HepG2 (cell line): ENCODE data around the gene MEAF6. TPM values are rescaled to one million over a fixed set of nuclear protein-coding genes. Genes with fewer than 3 reads are reported as not detected.
A peak's percentile ranks its signal among the peaks of the same experiment; 100 is the strongest.

Experiments
- ELF4 ChIP-seq: sonication (generic); formaldehyde crosslinking; IDR thresholded peaks from 2 replicates; pipeline ENCODE4 v1.5.0; 2020; ENCODE audit warnings: missing genetic modification reagents, mild to moderate bottlenecking, moderate library complexity, borderline replicate concordance
- FOXC1 ChIP-seq: sonication (generic); formaldehyde crosslinking; IDR thresholded peaks from 2 replicates; pipeline ENCODE4 v1.8.0; 2022; ENCODE audit warnings: mild to moderate bottlenecking, missing genetic modification reagents, borderline replicate concordance
- FOXO1 ChIP-seq: sonication (generic); formaldehyde crosslinking; IDR thresholded peaks from 2 replicates; pipeline ENCODE4 v1.4.0; 2020; ENCODE audit warnings: missing genetic modification reagents
- HNRNPL ChIP-seq: fragments of 200-400 bp; formaldehyde crosslinking; IDR thresholded peaks from 2 replicates; pipeline ENCODE4 v1.6.1; 2017; ENCODE audit warnings: mild to moderate bottlenecking, low read depth, low read length
- KDM6A ChIP-seq: IDR thresholded peaks from 2 replicates; pipeline ENCODE4 v1.6.1; 2016; ENCODE audit warnings: low read depth
- MTF1 ChIP-seq: sonication (generic); formaldehyde crosslinking; IDR thresholded peaks from 2 replicates; pipeline ENCODE4 v1.5.0; 2020; ENCODE audit warnings: missing genetic modification reagents
- MXD4 ChIP-seq: IDR thresholded peaks from 2 replicates; pipeline ENCODE4 v1.6.1; 2016; ENCODE audit warnings: mild to moderate bottlenecking, missing biosample characterization, missing genetic modification reagents
- NONO ChIP-seq, 2 experiments: fragments of 450-650 bp in 1 of 2; sonication (generic) in 1 of 2; formaldehyde crosslinking in 1 of 2; IDR thresholded peaks in 1 of 2; conservative IDR thresholded peaks in 1 of 2; 2 replicates each; pipeline versions ENCODE4 v1.6.1 to v1.8.0; 2017 to 2022; ENCODE audit warnings: mild to moderate bottlenecking in 1 of 2, missing genetic modification reagents in 1 of 2, moderate library complexity in 1 of 2
- NPAS2 ChIP-seq: sonication (generic); formaldehyde crosslinking; IDR thresholded peaks from 2 replicates; pipeline ENCODE4 v1.8.0; 2022; ENCODE audit warnings: mild to moderate bottlenecking, missing genetic modification reagents, borderline replicate concordance
- RCOR2 ChIP-seq: IDR thresholded peaks from 2 replicates; pipeline ENCODE4 v1.6.1; 2016; ENCODE audit warnings: missing biosample characterization, missing genetic modification reagents
- REPIN1 ChIP-seq: sonication (generic); formaldehyde crosslinking; IDR thresholded peaks from 2 replicates; pipeline ENCODE4 v1.8.0; 2022; ENCODE audit warnings: missing genetic modification reagents, low read depth, mild to moderate bottlenecking, borderline replicate concordance
- RNF2 ChIP-seq: fragments of 450-650 bp; conservative IDR thresholded peaks from 2 replicates; pipeline ENCODE4 v1.6.1; 2016; ENCODE audit warnings: low read depth
- TP53 ChIP-seq: sonication (generic); formaldehyde crosslinking; conservative IDR thresholded peaks from 2 replicates; pipeline ENCODE4 v1.4.0; 2020; ENCODE audit warnings: missing genetic modification reagents
- ZFP37 ChIP-seq: sonication (generic); formaldehyde crosslinking; IDR thresholded peaks from 2 replicates; pipeline ENCODE4 v1.4.0; 2020; ENCODE audit warnings: missing genetic modification reagents, borderline replicate concordance
- ZNF136 ChIP-seq: sonication (generic); formaldehyde crosslinking; IDR thresholded peaks from 2 replicates; pipeline ENCODE4 v1.8.1; 2022; ENCODE audit warnings: low read depth, mild to moderate bottlenecking, moderate library complexity, missing genetic modification reagents
- ZNF274 ChIP-seq: sonication (generic); formaldehyde crosslinking; IDR thresholded peaks from 2 replicates; pipeline ENCODE4 v1.5.1; 2020; ENCODE audit warnings: mild to moderate bottlenecking, missing genetic modification reagents
- ZNF7 ChIP-seq: IDR thresholded peaks from 2 replicates; pipeline ENCODE4 v1.6.1; 2016; ENCODE audit warnings: missing biosample characterization, missing genetic modification reagents
- polyA plus RNA-seq, 8 experiments: library from polyadenylated mRNA; depleted of rRNA in 3 of 8; stranded (reverse) in 7 of 8; unstranded in 1 of 8; fragments of >200 nt; fragmentation: Illumina TruSeq in 4 of 8; extraction: Trizol in 4 of 8; gene quantifications; 2 replicates each; pipeline versions ENCODE4 v1.2.1 to v1.2.3, GENCODE V29; 2011 to 2016; ENCODE audit warnings: low read depth in 4 of 8, missing spikeins in 1 of 8, mixed read lengths in 1 of 8; ENCODE audit not compliant: insufficient read depth in 1 of 8
- total RNA-seq, 5 experiments: library from RNA; depleted of rRNA; stranded (reverse); fragments of >200 nt; fragmentation: Illumina TruSeq; extraction: Trizol; gene quantifications; 2 replicates each; pipeline ENCODE4 v1.2.3, GENCODE V29; 2016; ENCODE audit warnings: low read depth in 1 of 5
- TF ChIP-seq, protein P1 (sequence below): sonication (generic); formaldehyde crosslinking; IDR thresholded peaks from 2 replicates; pipeline ENCODE4 v1.9.0; 2021; ENCODE audit warnings: missing genetic modification reagents, borderline replicate concordance
- TF ChIP-seq, protein P2 (sequence below): sonication (generic); formaldehyde crosslinking; IDR thresholded peaks from 2 replicates; pipeline ENCODE4 v1.5.1; 2020; ENCODE audit warnings: mild to moderate bottlenecking, missing genetic modification reagents, moderate library complexity
- TF ChIP-seq, protein P3 (sequence below): IDR thresholded peaks from 2 replicates; pipeline ENCODE4 v1.6.1; 2018; ENCODE audit warnings: missing genetic modification reagents

Gene MEAF6
- total and polyA plus RNA-seq, 2 of the 13 experiments (the other 11 are each of a cell fraction or from before 2014, with no cell fraction given): 29.5 to 45.6 TPM

DNA sequence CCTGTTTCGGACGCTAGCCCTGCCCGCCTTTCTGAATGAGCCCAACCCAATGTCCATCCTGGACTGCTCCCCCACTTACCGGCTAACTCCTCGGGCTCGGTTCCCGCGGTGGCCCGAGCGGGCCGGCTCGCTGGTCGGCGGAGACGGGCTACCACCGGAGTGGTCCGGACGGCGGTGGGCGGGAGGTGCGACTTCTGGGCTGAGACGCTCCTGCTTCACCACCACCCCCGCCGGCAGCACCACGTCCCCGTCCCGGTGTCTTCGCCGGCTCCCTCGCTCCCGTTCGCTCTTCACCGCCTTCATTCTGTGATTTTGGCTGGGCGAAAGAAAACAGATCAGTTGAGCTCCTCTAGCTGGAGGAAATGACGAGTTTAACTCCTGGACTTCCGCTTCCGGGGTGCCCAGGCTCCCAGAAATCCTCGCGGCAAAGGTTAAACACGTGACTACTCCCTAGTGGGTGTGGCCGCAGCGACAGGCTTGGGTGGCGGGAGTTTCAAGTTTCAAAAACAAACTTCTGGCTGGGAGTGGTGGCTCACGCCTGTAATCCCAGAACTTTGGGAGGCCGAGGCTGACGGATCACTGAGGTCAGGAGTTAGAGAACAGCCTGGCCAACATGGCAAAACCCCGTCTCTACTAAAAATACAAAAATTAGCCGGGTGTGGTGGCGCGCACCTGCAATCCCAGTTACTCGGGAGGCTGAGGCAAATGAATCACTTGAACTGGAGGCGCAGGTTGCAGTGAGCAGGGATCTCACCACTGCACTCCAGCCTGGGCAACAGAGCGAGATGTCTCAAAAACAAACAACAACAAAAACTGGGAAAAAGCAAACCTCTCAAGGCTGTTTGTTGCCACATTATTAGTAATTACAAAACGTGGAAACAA is 39.6 kb upstream of the MEAF6 start, which contains the start of gene SNIP1 (continued):
- TF ChIP-seq RNF2: no peak
- TF ChIP-seq, protein P1, sequence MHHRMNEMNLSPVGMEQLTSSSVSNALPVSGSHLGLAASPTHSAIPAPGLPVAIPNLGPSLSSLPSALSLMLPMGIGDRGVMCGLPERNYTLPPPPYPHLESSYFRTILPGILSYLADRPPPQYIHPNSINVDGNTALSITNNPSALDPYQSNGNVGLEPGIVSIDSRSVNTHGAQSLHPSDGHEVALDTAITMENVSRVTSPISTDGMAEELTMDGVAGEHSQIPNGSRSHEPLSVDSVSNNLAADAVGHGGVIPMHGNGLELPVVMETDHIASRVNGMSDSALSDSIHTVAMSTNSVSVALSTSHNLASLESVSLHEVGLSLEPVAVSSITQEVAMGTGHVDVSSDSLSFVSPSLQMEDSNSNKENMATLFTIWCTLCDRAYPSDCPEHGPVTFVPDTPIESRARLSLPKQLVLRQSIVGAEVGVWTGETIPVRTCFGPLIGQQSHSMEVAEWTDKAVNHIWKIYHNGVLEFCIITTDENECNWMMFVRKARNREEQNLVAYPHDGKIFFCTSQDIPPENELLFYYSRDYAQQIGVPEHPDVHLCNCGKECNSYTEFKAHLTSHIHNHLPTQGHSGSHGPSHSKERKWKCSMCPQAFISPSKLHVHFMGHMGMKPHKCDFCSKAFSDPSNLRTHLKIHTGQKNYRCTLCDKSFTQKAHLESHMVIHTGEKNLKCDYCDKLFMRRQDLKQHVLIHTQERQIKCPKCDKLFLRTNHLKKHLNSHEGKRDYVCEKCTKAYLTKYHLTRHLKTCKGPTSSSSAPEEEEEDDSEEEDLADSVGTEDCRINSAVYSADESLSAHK (CRISPR knock-in tag): no peak
- TF ChIP-seq MXD4: peak; percentile 59; the same call in 1 of the 2 replicates
- no peak for TF ChIP-seq NONO (IDR thresholded peaks at IDR 0.05)
- TF ChIP-seq NONO (CRISPR knock-in tag; conservative IDR thresholded peaks at IDR 0.05): peak; percentile 61
- no peak; the same call in 1 of the 2 replicates for TF ChIP-seq MTF1 (CRISPR knock-in tag)
- no peak for TF ChIP-seq FOXO1 (CRISPR knock-in tag)
- TF ChIP-seq NPAS2 (CRISPR knock-in tag): no peak
- peak; percentile 57; the same call in 1 of the 2 replicates for TF ChIP-seq FOXC1 (CRISPR knock-in tag)
- TF ChIP-seq ZNF136: no peak
- no peak for TF ChIP-seq ZFP37
- no peak for TF ChIP-seq KDM6A (CRISPR knock-in tag)
- no peak for TF ChIP-seq TP53 (CRISPR knock-in tag)
- TF ChIP-seq ZNF7 (CRISPR knock-in tag): no peak
- 0 out of 2 replicates have a peak, but pooled peaks have one; percentile 63 for TF ChIP-seq ELF4
- TF ChIP-seq, protein P2, sequence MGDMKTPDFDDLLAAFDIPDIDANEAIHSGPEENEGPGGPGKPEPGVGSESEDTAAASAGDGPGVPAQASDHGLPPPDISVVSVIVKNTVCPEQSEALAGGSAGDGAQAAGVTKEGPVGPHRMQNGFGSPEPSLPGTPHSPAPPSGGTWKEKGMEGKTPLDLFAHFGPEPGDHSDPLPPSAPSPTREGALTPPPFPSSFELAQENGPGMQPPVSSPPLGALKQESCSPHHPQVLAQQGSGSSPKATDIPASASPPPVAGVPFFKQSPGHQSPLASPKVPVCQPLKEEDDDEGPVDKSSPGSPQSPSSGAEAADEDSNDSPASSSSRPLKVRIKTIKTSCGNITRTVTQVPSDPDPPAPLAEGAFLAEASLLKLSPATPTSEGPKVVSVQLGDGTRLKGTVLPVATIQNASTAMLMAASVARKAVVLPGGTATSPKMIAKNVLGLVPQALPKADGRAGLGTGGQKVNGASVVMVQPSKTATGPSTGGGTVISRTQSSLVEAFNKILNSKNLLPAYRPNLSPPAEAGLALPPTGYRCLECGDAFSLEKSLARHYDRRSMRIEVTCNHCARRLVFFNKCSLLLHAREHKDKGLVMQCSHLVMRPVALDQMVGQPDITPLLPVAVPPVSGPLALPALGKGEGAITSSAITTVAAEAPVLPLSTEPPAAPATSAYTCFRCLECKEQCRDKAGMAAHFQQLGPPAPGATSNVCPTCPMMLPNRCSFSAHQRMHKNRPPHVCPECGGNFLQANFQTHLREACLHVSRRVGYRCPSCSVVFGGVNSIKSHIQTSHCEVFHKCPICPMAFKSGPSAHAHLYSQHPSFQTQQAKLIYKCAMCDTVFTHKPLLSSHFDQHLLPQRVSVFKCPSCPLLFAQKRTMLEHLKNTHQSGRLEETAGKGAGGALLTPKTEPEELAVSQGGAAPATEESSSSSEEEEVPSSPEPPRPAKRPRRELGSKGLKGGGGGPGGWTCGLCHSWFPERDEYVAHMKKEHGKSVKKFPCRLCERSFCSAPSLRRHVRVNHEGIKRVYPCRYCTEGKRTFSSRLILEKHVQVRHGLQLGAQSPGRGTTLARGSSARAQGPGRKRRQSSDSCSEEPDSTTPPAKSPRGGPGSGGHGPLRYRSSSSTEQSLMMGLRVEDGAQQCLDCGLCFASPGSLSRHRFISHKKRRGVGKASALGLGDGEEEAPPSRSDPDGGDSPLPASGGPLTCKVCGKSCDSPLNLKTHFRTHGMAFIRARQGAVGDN: peak; percentile 83
- TF ChIP-seq ZNF274 (CRISPR knock-in tag): 0 out of 2 replicates have a peak, but pooled peaks have one; percentile 48
- TF ChIP-seq REPIN1 (CRISPR knock-in tag): peak; percentile 53; the same call in 1 of the 2 replicates
- 0 out of 2 replicates have a peak, but pooled peaks have one; percentile 51 for TF ChIP-seq RCOR2 (CRISPR knock-in tag)
- TF ChIP-seq HNRNPL: no peak
- TF ChIP-seq, protein P3, sequence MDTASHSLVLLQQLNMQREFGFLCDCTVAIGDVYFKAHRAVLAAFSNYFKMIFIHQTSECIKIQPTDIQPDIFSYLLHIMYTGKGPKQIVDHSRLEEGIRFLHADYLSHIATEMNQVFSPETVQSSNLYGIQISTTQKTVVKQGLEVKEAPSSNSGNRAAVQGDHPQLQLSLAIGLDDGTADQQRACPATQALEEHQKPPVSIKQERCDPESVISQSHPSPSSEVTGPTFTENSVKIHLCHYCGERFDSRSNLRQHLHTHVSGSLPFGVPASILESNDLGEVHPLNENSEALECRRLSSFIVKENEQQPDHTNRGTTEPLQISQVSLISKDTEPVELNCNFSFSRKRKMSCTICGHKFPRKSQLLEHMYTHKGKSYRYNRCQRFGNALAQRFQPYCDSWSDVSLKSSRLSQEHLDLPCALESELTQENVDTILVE (CRISPR knock-in tag): peak; percentile 58; the same call in 1 of the 2 replicates
